Left ventricle myocardium inferior (tissue), 1 donor: ENCODE measurements around the gene WFDC1. TPM values are rescaled to one million over a fixed set of nuclear protein-coding genes. Genes with fewer than 3 reads are reported as not detected.

Source experiments
- DNase-seq: peaks from one replicate; pipeline ENCODE4 v3.0.0-alpha.2; 2020
- H3K27ac ChIP-seq: fragments of 200-600 bp; replicated peaks from 2 replicates; pipeline ENCODE4 v1.8.0; 2021
- H3K27me3 ChIP-seq: fragments of 200-600 bp; 2 replicates; pipeline ENCODE4 v1.8.0; 2021; ENCODE audit warnings: low read depth
- H3K36me3 ChIP-seq: fragments of 200-600 bp; 2 replicates; pipeline ENCODE4 v1.8.0; 2021
- H3K4me1 ChIP-seq: fragments of 200-600 bp; 2 replicates; pipeline ENCODE4 v1.8.0; 2021
- H3K4me3 ChIP-seq: fragments of 200-600 bp; 2 replicates; pipeline ENCODE4 v1.8.0; 2021; ENCODE audit warnings: mild to moderate bottlenecking, moderate library complexity
- H3K9me3 ChIP-seq: fragments of 200-600 bp; replicated peaks from 2 replicates; pipeline ENCODE4 v1.8.0; 2021
- intact Hi-C: fragments of 100-400 bp; cut with micrococcal nuclease; formaldehyde crosslinking; loops from one replicate; pipeline ENCODE4 v1.11.0; 2022
- total RNA-seq: library from RNA; stranded (reverse); fragmentation: NEBNext Ultra II Directional; extraction: Animal tissue kit (Norgen Biotek cat#: 25700); gene quantifications from one replicate; pipeline ENCODE4 v1.2.1, GENCODE V29; 2021
- TF ChIP-seq, protein P1 (sequence below): fragments of 200-600 bp; IDR thresholded peaks from 2 replicates; pipeline ENCODE4 v1.8.0; 2021; ENCODE audit warnings: antibody characterized with exemption, mild to moderate bottlenecking, borderline replicate concordance
- donor health status: DM: no; HTN: yes; CAD: no; lungs with severe emphysema.

Gene WFDC1
- total RNA-seq, 1 donor from 2014 or later, result 1.3 TPM

DNA sequence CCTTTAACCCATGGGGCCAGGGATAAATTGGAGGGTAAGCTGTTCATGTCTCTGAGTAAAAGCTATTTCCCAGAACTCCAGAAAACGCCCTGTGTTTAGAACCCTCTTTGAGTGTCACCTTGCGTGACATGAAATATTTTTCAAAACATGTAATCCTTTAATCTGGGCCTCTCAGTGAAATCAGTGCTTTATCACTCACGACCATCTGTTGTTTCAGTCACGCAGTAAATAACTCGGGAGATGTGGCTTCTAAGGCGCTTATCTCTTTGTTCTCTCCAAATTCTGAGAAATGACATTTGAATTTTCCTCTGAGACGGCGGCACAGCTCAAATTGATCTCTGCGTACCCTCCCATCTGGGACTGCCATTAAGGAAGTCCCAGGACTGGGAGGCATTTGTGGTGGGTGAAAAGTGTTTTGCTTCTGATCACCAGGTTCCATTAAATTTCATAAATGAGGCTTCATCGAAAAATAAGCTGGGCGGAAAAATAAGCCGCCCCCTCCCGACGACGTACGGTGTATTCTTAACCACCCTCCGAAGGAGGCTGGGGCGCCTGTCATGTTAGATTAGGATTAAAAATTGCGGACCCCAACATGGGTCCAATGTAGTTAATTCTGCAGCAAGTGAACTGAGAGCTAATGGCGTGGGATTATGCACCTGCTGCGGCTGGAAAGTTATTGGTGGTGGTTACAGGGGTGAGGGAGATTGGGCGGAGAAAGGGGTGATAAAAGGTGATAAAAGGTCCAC is 12.7 kb downstream of the WFDC1 start:
- Histone ChIP-seq H3K4me1 (peaks cover 18% of the 10 kb centered on the region), H3K27me3 (peaks cover 47% of the 10 kb centered on the region), H3K9me3 (no peaks in the 10 kb centered on the region), H3K4me3 (no peak overlapping the region), H3K27ac (no peak overlapping the region), H3K36me3 (no peaks in the 10 kb centered on the region)
- DNase-seq, result no peak
- intact Hi-C loops, result no loop called here
- TF ChIP-seq, protein P1, sequence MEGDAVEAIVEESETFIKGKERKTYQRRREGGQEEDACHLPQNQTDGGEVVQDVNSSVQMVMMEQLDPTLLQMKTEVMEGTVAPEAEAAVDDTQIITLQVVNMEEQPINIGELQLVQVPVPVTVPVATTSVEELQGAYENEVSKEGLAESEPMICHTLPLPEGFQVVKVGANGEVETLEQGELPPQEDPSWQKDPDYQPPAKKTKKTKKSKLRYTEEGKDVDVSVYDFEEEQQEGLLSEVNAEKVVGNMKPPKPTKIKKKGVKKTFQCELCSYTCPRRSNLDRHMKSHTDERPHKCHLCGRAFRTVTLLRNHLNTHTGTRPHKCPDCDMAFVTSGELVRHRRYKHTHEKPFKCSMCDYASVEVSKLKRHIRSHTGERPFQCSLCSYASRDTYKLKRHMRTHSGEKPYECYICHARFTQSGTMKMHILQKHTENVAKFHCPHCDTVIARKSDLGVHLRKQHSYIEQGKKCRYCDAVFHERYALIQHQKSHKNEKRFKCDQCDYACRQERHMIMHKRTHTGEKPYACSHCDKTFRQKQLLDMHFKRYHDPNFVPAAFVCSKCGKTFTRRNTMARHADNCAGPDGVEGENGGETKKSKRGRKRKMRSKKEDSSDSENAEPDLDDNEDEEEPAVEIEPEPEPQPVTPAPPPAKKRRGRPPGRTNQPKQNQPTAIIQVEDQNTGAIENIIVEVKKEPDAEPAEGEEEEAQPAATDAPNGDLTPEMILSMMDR, result no peak

DNA sequence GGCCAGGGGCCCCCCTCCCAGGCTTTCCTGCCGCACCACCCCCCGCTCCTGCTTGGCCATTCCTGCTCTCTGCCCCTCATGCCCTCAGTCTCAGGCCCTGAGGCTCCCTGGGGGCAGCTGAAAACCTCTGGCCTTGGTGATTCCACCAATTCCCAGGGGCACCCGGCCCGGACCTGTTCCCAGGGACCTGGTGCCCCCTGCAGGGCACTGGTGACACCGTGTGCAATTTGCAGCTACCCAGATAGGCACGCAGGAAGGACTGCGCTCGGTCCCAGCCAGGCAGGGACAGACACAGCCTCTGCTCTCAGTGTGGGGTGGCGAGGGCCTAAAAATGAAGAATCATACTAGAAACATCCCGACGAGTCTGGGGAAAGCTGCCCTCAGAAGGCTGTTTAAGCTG is 13.4 kb downstream of the WFDC1 start:
- intact Hi-C loops, result no loop called here
- H3K36me3 ChIP-seq, result no peaks in the 10 kb centered on the region
- no peaks in the 10 kb centered on the region for H3K9me3 ChIP-seq
- H3K4me1 ChIP-seq, result peaks cover 14% of the 10 kb centered on the region
- H3K27me3 ChIP-seq, result peaks cover 55% of the 10 kb centered on the region
- H3K27ac ChIP-seq, result no peak overlapping the region
- TF ChIP-seq, protein P1, result peak; percentile 71
- peak; percentile 41 for DNase-seq
- no peak overlapping the region for H3K4me3 ChIP-seq

DNA sequence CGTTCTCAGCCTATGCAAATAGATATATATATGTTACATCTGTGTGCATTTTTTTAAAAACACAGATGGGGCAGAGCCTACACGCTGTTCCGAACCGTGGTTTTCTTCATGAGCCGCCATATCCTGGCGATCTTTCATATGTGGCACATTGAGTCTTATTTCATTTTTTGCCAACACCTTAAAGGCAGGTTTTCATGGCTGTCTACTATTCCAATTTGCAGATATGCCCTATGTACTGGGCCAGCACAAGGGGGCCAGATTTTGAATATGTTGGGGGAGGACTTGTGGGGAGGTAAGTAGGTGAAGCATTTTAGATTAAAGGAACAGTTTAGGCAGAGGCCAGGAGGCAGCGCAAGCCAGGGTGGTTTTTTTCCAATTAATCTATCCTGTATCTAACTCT is 16.0 kb downstream of the WFDC1 start:
- TF ChIP-seq, protein P1, result no peak
- peaks cover 65% of the 10 kb centered on the region for H3K27me3 ChIP-seq
- H3K9me3 ChIP-seq, result no peaks in the 10 kb centered on the region
- intact Hi-C loops, result no loop called here
- H3K4me1 ChIP-seq, result peaks cover 3% of the 10 kb centered on the region
- no peak overlapping the region for H3K27ac ChIP-seq
- H3K36me3 ChIP-seq, result no peaks in the 10 kb centered on the region
- no peak for DNase-seq
- no peak overlapping the region for H3K4me3 ChIP-seq

DNA sequence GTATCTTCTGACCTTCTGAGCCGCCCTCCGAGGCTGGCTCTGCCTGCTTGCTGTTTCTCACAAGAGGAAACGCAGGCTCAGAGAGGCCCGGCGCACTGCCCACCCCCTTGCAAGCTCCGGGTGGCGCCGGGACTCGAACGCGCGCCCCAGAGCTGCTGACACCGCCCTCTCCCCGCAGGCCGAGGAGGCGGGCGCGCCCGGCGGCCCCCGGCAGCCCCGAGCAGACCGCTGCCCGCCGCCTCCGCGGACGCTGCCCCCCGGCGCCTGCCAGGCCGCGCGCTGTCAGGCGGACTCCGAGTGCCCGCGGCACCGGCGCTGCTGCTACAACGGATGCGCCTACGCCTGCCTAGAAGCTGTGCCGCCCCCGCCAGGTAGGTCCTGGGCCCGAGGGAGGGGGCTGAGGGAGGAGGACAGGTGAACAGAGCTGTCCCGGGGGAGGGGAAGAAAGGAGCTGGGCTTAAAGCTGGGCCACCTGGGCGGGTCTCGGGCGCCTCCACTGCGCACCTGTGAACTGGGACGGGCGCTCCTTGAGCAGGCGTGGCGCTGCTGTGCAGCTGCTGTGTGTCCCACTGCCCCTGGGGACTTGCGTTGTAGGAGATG is 18.2 kb downstream of the WFDC1 start:
- intact Hi-C loops, result no loop called here
- Histone ChIP-seq H3K4me3 (no peak overlapping the region), H3K9me3 (peaks cover 6% of the 10 kb centered on the region), H3K27ac (no peak overlapping the region), H3K4me1 (peaks cover 3% of the 10 kb centered on the region), H3K36me3 (no peaks in the 10 kb centered on the region), H3K27me3 (peaks cover 63% of the 10 kb centered on the region)
- TF ChIP-seq, protein P1, result no peak
- no peak for DNase-seq

DNA sequence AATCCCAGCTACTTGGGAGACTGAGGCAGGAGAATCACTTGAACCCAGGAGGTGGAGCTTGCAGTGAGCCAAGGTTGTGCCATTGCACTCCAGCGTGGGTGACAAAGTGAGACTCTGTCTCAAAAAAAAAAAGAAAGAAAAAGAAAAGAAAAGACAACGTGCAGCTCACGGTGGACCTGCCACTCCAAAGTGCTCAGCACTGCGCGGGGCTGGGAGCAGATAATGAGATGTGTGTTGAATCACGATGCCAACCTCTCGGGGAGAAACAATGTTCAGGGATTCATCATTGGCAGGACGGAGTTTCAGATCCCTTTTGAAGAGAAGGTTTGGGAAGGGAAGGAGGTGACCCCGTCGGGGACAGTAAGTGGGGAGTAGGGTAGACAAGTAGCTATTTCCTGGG is 19.2 kb downstream of the WFDC1 start:
- Histone ChIP-seq H3K4me3 (no peak overlapping the region), H3K4me1 (peaks cover 3% of the 10 kb centered on the region), H3K9me3 (peaks cover 11% of the 10 kb centered on the region), H3K27ac (no peak overlapping the region), H3K27me3 (peaks cover 56% of the 10 kb centered on the region), H3K36me3 (no peaks in the 10 kb centered on the region)
- TF ChIP-seq, protein P1, result no peak
- intact Hi-C loops, result no loop called here
- DNase-seq, result no peak
